Measurements from ENCODE around the gene RB1.

- TF ChIP-seq CTCF (IDR thresholded peaks at IDR 0.05 in 2 of 3, conservative IDR thresholded peaks at IDR 0.05 in 1 of 3; ENCODE audit: borderline replicate concordance in 1 of 3, insufficient read depth in 1 of 3, low read depth in 2 of 3, low read length in 2 of 3) (no peak), EZH2 (IDR thresholded peaks at IDR 0.05) (no peak), RAD21 (IDR thresholded peaks at IDR 0.05; ENCODE audit: low read depth) (no peak), ELF1 (IDR thresholded peaks at IDR 0.05; ENCODE audit: borderline replicate concordance, low read depth) (no peak), POLR2A (IDR thresholded peaks at IDR 0.05; ENCODE audit: borderline replicate concordance, extremely low read depth, insufficient read depth, insufficient read length) (no peak), REST (IDR thresholded peaks at IDR 0.05; ENCODE audit: low read depth) (no peak), POLR2AphosphoS5 (IDR thresholded peaks at IDR 0.05; ENCODE audit: low read depth, low read length) (no peak), JUND (IDR thresholded peaks at IDR 0.05) (no peak), EZH2phosphoT487 (IDR thresholded peaks at IDR 0.05; ENCODE audit: borderline replicate concordance) (no peak), TCF7L2 (IDR thresholded peaks at IDR 0.05; ENCODE audit: borderline replicate concordance, extremely low read depth, insufficient read depth, insufficient read length) (no peak), YY1 (IDR thresholded peaks at IDR 0.05; ENCODE audit: extremely low read depth, insufficient replicate concordance, low read depth, low read length) (no peak), CEBPB (IDR thresholded peaks at IDR 0.05; ENCODE audit: low read depth) (no peak)
Measured at GRCh38 chr13:48294653-48295052, 8.9 kb upstream of the RB1 start.
